ENCODE measurements around the gene ADAM21.
"Not testable (repeated sequence)": the region's sequence is repeated elsewhere in the genome, so short reads cannot be mapped to it uniquely, and the experiment has no call there.

ADAM21 gene

DNA sequence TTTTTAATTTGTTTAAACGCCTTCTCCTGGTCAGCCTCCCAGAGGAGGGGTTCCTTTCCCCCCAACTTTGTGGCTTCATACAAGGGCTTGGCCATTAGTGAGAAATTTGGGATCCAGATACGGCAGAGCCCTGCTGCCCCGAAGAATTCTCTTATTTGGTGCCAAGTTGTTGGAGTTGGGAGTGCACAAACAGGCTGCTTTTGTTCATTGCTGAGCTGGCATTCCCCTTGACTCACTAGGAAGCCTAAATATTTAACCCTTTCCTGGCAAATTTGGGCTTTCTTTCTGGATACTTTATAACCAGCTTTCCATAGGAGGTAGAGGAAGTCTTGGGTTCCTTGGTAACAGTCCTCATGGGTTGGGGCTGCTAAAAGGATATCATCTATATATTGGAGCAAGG, 10.3 kb upstream of the ADAM21 start:
- H3K9ac ChIP-seq (ENCODE audit: low read length), result no peak overlapping the region
- peaks cover 54% of the 10 kb centered on the region for H3K9me3 ChIP-seq (ENCODE audit: control insufficient read depth, low read depth, low read length)
- no peak overlapping the region for H3K27ac ChIP-seq (ENCODE audit: low read length)
- no peaks in the 10 kb centered on the region for H3K36me3 ChIP-seq (ENCODE audit: control insufficient read depth, low read depth, low read length)
- H3K4me3 ChIP-seq (ENCODE audit: low read length), result no peak overlapping the region
- H3K27me3 ChIP-seq (ENCODE audit: control insufficient read depth, insufficient read depth, low read length), result no peaks in the 10 kb centered on the region
- H3K4me1 ChIP-seq (ENCODE audit: control insufficient read depth, low read depth, low read length), result no peaks in the 10 kb centered on the region

- no peak overlapping the region for H3K9ac ChIP-seq (ENCODE audit: low read length)
- no peak overlapping the region for H3K4me3 ChIP-seq (ENCODE audit: low read length)
- peaks cover 43% of the 10 kb centered on the region for H3K9me3 ChIP-seq (ENCODE audit: control insufficient read depth, low read depth, low read length)
- H3K27me3 ChIP-seq (ENCODE audit: control insufficient read depth, insufficient read depth, low read length), result no peaks in the 10 kb centered on the region
- H3K4me1 ChIP-seq (ENCODE audit: control insufficient read depth, low read depth, low read length), result no peaks in the 10 kb centered on the region
- H3K27ac ChIP-seq (ENCODE audit: low read length), result no peak overlapping the region
- H3K36me3 ChIP-seq (ENCODE audit: control insufficient read depth, low read depth, low read length), result no peaks in the 10 kb centered on the region
Observed at GRCh38 chr14:70442750-70443149, 9.2 kb upstream of the ADAM21 start.

DNA sequence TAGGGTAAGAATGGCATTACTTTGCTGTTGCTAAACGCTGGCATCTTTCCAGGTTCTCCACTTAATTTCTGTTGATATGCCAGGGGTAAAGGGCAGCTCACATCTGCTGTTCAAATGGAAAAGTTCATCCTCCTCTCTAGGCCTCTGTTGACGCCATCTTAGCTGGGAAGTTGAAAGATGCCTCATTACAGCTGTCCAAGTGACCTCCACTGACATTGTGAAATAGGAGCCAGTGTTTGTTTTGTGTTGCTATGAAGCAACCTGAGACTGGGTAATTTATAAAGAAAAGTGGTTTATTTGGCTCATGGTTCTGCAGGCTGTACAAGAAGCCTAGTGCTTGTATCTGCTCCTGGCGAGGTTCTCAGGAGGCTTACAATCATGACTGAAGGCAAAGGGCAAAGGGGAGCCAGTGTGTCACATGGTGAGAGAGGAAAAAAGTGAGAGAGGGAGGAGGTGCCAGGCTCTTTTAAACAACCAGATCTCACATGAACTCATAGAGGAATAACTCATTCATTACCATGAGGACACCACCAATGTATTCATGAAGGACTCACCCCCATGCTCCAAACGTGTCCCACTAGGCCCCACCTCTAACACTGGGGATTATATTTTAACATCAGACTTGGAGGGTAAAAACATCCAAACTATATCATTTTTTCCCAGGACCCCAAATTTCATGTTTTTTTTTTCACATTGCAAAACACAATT, 3.2 kb upstream of the ADAM21 start:
- H3K4me3 ChIP-seq (ENCODE audit: low read length), result no peak overlapping the region
- H3K9me3 ChIP-seq (ENCODE audit: control insufficient read depth, low read depth, low read length), result peaks cover 24% of the 10 kb centered on the region
- no peaks in the 10 kb centered on the region for H3K27me3 ChIP-seq (ENCODE audit: control insufficient read depth, insufficient read depth, low read length)
- no peak overlapping the region for H3K9ac ChIP-seq (ENCODE audit: low read length)
- H3K4me1 ChIP-seq (ENCODE audit: control insufficient read depth, low read depth, low read length), result no peaks in the 10 kb centered on the region
- H3K36me3 ChIP-seq (ENCODE audit: control insufficient read depth, low read depth, low read length), result no peaks in the 10 kb centered on the region
- H3K27ac ChIP-seq (ENCODE audit: low read length), result no peak overlapping the region

GRCh38 chr14:70454731-70455130, 2.8 kb downstream of the ADAM21 start:
- no peak overlapping the region for H3K9ac ChIP-seq (ENCODE audit: low read length)
- no peak overlapping the region for H3K4me3 ChIP-seq (ENCODE audit: low read length)
- no peaks in the 10 kb centered on the region for H3K36me3 ChIP-seq (ENCODE audit: control insufficient read depth, low read depth, low read length)
- no peaks in the 10 kb centered on the region for H3K9me3 ChIP-seq (ENCODE audit: control insufficient read depth, low read depth, low read length)
- H3K27ac ChIP-seq (ENCODE audit: low read length), result no peak overlapping the region
- H3K27me3 ChIP-seq (ENCODE audit: control insufficient read depth, insufficient read depth, low read length), result no peaks in the 10 kb centered on the region
- H3K4me1 ChIP-seq (ENCODE audit: control insufficient read depth, low read depth, low read length), result no peaks in the 10 kb centered on the region

DNA sequence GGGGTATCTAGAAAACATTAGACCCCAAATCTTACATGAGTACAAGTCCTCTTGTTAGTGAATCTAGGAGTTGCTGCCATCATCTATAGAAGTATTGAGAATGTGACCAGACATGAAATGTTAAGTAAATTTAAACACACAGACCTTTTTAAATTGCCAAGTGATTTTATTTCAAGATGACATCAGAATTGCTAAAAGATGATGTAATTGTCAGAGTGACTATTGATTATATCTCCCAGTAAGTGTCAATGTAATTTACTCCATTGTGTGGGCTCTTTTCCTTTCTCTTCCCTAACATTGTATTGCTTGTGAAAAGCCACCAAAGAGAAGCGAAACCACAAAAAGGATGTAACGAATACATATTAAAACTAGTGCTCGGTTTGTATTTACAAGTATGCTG, 16.8 kb downstream of the ADAM21 start:
- Histone ChIP-seq H3K27ac (ENCODE audit: low read length) (no peak overlapping the region), H3K4me1 (ENCODE audit: control insufficient read depth, low read depth, low read length) (peaks cover 20% of the 10 kb centered on the region), H3K36me3 (ENCODE audit: control insufficient read depth, low read depth, low read length) (no peaks in the 10 kb centered on the region), H3K9me3 (ENCODE audit: control insufficient read depth, low read depth, low read length) (no peaks in the 10 kb centered on the region), H3K4me3 (ENCODE audit: low read length) (no peak overlapping the region), H3K27me3 (ENCODE audit: control insufficient read depth, insufficient read depth, low read length) (no peaks in the 10 kb centered on the region), H3K9ac (ENCODE audit: low read length) (no peak overlapping the region)

- not testable (repeated sequence) for H3K9ac ChIP-seq (ENCODE audit: low read length); H3K36me3 ChIP-seq (ENCODE audit: control insufficient read depth, low read depth, low read length); H3K27me3 ChIP-seq (ENCODE audit: control insufficient read depth, insufficient read depth, low read length); H3K9me3 ChIP-seq (ENCODE audit: control insufficient read depth, low read depth, low read length)
- Histone ChIP-seq H3K4me1 (ENCODE audit: control insufficient read depth, low read depth, low read length) (peaks cover 20% of the 10 kb centered on the region), H3K4me3 (ENCODE audit: low read length) (peak overlapping the region; percentile 35), H3K27ac (ENCODE audit: low read length) (peak overlapping the region; percentile 47)
Observed at GRCh38 chr14:70470863-70471563, 19.0 kb downstream of the ADAM21 start.

- Histone ChIP-seq H3K36me3 (ENCODE audit: control insufficient read depth, low read depth, low read length) (no peaks in the 10 kb centered on the region), H3K27ac (ENCODE audit: low read length) (no peak overlapping the region), H3K9me3 (ENCODE audit: control insufficient read depth, low read depth, low read length) (no peaks in the 10 kb centered on the region), H3K4me1 (ENCODE audit: control insufficient read depth, low read depth, low read length) (peaks cover 20% of the 10 kb centered on the region), H3K9ac (ENCODE audit: low read length) (no peak overlapping the region), H3K4me3 (ENCODE audit: low read length) (no peak overlapping the region), H3K27me3 (ENCODE audit: control insufficient read depth, insufficient read depth, low read length) (no peaks in the 10 kb centered on the region)
Observed at GRCh38 chr14:70472253-70473159, 20.5 kb downstream of the ADAM21 start.

DNA sequence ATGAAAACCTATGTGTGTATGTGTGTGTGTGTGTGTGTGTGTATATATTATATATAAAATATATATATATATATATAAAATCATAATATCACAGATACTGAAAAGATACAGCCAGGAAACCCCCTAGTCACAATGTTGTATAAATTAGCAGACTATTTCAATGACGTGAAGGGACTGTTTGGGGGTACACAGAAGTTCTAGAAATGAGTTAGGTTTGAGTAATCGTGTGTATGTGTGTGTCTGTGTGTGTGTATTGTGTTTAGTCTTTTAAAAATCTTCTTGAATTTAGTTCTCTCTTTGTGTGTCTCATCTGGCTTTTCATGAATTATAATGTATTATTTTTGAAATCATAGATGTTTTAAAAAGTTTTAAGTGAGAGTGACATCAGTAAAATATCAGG, 21.9 kb downstream of the ADAM21 start:
- Histone ChIP-seq H3K4me3 (ENCODE audit: low read length) (no peak overlapping the region), H3K36me3 (ENCODE audit: control insufficient read depth, low read depth, low read length) (no peaks in the 10 kb centered on the region), H3K27me3 (ENCODE audit: control insufficient read depth, insufficient read depth, low read length) (no peaks in the 10 kb centered on the region), H3K9ac (ENCODE audit: low read length) (no peak overlapping the region), H3K27ac (ENCODE audit: low read length) (no peak overlapping the region), H3K4me1 (ENCODE audit: control insufficient read depth, low read depth, low read length) (peaks cover 20% of the 10 kb centered on the region), H3K9me3 (ENCODE audit: control insufficient read depth, low read depth, low read length) (no peaks in the 10 kb centered on the region)

DNA sequence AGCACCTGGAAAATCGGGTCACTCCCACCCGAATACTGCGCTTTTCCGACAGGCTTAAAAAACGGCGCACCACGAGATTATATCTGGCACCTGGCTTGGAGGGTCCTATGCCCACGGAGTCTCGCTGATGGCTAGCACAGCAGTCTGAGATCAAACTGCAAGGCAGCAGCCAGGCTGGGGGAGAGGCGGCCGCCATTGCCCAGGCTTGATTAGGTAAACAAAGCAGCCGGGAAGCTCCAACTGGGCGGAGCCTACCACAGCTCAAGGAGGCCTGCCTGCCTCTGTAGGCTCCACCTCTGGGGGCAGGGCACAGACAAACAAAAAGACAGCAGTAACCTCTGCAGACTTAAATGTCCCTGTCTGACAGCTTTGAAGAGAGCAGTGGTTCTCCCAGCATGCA, 23.5 kb downstream of the ADAM21 start:
- H3K27ac ChIP-seq (ENCODE audit: low read length), result not testable (repeated sequence)

DNA sequence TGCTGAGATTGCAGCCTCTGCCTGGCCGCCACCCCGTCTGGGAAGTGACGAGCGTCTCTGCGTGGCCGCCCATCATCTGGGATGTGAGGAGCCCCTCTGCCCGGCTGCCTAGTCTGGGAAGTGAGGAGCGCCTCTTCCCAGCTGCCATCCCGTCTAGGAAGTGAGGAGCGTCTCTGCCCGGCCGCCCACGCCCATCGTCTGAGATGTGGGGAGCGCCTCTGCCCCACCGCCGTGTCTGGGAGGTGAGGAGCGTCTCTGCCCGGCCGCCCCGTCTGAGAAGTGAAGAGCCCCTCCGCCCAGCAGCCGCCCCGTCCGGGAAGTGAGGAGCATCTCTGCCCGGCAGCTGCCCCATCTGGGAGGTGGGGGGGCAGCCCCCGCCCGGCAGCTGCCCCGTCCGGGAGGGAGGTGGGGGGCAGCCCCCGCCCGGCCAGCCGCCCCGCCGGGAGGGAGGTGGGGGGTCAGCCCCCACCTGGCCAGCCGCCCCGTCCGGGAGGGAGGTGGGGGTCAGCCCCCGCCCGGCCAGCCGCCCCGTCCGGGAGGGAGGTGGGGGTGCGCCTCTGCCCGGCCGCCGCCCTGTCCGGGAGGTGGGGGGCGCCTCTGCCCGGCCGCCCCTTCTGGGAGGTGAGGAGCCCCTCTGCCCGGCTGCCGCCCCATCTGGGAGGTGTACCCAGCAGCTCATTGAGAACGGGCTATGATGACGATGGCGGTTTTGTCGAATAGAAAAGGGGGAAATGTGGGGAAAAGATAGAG, 25.6 kb downstream of the ADAM21 start:
- H3K9me3 ChIP-seq (ENCODE audit: control insufficient read depth, low read depth, low read length); H3K36me3 ChIP-seq (ENCODE audit: control insufficient read depth, low read depth, low read length); H3K27ac ChIP-seq (ENCODE audit: low read length); H3K4me3 ChIP-seq (ENCODE audit: low read length); H3K9ac ChIP-seq (ENCODE audit: low read length); H3K4me1 ChIP-seq (ENCODE audit: control insufficient read depth, low read depth, low read length); H3K27me3 ChIP-seq (ENCODE audit: control insufficient read depth, insufficient read depth, low read length): not testable (repeated sequence)

More for the DNA sequence above, 23.5 kb downstream of the ADAM21 start:
- H3K4me3 ChIP-seq (ENCODE audit: low read length); H3K27me3 ChIP-seq (ENCODE audit: control insufficient read depth, insufficient read depth, low read length); H3K36me3 ChIP-seq (ENCODE audit: control insufficient read depth, low read depth, low read length); H3K9ac ChIP-seq (ENCODE audit: low read length); H3K9me3 ChIP-seq (ENCODE audit: control insufficient read depth, low read depth, low read length): not testable (repeated sequence)
- H3K4me1 ChIP-seq (ENCODE audit: control insufficient read depth, low read depth, low read length), result peaks cover 17% of the 10 kb centered on the region

- H3K4me3 ChIP-seq (ENCODE audit: low read length), result no peak overlapping the region
- no peaks in the 10 kb centered on the region for H3K36me3 ChIP-seq (ENCODE audit: control insufficient read depth, low read depth, low read length)
- peaks cover 34% of the 10 kb centered on the region for H3K9me3 ChIP-seq (ENCODE audit: control insufficient read depth, low read depth, low read length)
- H3K27me3 ChIP-seq (ENCODE audit: control insufficient read depth, insufficient read depth, low read length), result no peaks in the 10 kb centered on the region
- H3K9ac ChIP-seq (ENCODE audit: low read length), result no peak overlapping the region
- H3K4me1 ChIP-seq (ENCODE audit: control insufficient read depth, low read depth, low read length), result no peaks in the 10 kb centered on the region
- no peak overlapping the region for H3K27ac ChIP-seq (ENCODE audit: low read length)
Observed at GRCh38 chr14:70489579-70490200, 37.7 kb downstream of the ADAM21 start.

Data from iPS-18a (cell line).